GM21619 (cell line): ENCODE measurements around the gene SPINT4.
"Not testable (repeated sequence)": the region's sequence is repeated elsewhere in the genome, so short reads cannot be mapped to it uniquely, and the experiment has no call there.

Experiments used
- ATAC-seq: cut with Tn5 transposase; IDR thresholded peaks from one replicate; pipeline ENCODE4 v1.9.1; 2021; ENCODE audit not compliant: unreplicated experiment

The SPINT4 gene

GRCh38 chr20:45764618-45765282 is 42.6 kb downstream of the SPINT4 start:
- ATAC-seq = not testable (repeated sequence)

- no peak for ATAC-seq
Measured at GRCh38 chr20:45765307-45765875, 43.2 kb downstream of the SPINT4 start.

GRCh38 chr20:45765980-45766379 is 43.8 kb downstream of the SPINT4 start:
- ATAC-seq = no peak

DNA sequence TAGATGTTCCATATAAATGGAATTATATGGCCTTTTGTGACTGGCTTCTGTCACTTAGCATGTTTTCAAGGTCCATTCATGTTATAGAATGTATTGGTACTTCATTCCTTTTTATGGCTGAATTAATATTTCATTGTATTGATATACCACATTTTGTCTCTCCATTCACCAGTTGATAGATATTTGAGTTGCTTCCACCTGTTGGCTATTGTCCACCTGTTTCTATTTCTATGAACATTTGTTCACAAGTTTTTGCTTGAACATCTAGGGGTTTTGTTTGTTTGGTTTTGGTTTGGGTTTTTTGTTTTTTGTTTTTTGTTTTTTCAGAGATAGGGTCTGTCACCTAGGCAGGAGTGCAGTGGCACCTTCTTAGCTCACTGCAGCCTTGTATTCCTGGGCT is 46.3 kb downstream of the SPINT4 start:
- ATAC-seq = no peak

DNA sequence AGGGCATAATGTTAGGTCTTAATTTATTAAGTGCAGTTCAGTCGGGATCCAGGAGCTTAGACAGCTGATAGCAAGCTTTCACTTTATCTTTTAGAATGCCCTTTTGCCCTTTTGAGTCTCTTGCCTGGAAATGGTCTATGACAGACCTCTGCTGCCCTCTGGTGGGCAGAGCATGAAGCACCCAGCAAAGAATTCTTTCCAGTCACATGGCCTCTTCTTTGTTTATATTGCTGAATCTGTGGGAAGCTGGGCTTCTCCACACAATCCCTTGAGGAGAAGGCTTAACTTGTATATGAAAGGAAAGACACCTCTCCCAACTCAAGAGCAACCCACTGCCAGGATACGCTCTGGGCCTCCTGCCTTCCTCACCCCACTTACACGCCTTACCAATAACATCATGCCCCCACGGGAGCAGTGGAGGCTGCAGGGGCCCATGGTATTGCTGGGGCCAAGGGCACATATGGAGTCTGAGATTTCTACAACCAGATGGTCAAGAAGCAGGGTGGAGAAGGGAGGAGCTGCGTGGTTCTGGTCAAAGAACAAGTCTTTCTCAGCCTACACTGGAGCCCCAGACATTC is 49.1 kb downstream of the SPINT4 start:
- ATAC-seq = no peak

DNA sequence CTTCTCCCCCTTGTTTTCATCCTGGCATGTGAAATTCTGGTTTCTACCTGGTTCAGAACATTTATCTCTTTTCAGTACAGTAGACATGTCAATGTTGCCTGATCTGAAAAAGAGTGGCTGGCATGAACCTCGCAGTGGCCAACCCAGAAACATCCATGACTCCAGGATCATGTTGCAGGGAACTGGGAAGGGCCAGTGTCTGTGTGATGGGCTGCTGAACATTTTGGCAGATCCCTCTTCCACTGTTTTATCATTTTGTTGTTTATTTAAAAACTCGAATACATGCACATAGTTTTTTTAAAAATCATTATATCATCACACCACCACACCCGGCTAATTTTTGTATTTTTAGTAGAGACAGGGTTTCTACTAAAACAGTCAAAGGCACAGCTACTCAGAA is 50.5 kb downstream of the SPINT4 start:
- no peak for ATAC-seq

GRCh38 chr20:45774945-45775344 is 52.8 kb downstream of the SPINT4 start:
- no peak for ATAC-seq

GRCh38 chr20:45775411-45775810 is 53.3 kb downstream of the SPINT4 start:
- ATAC-seq = no peak
